ENCODE data around the gene TMEM242. TPM values are rescaled to one million over a fixed set of nuclear protein-coding genes. Genes with fewer than 3 reads are reported as not detected.

TMEM242 gene
- total and polyA plus RNA-seq, 2 of the 13 experiments (the other 11 are each of a cell fraction or from before 2014, with no cell fraction given): 5.6 to 11.1 TPM

- TF ChIP-seq XRCC5 (optimal IDR thresholded peaks at IDR 0.05; ENCODE audit: low read length): peak; percentile 69
- TF ChIP-seq GPN1 (CRISPR knock-in tag; IDR thresholded peaks at IDR 0.05; ENCODE audit: borderline replicate concordance): no peak
- no peak for TF ChIP-seq HNF4G (IDR thresholded peaks at IDR 0.05; ENCODE audit: borderline replicate concordance, low read depth, low read length)
- no peak for TF ChIP-seq HNF4G (CRISPR knock-in tag; IDR thresholded peaks at IDR 0.05; ENCODE audit: borderline replicate concordance, low read depth)
- no peak for TF ChIP-seq ZNF710 (CRISPR knock-in tag; IDR thresholded peaks at IDR 0.05; ENCODE audit: borderline replicate concordance)
- no peak for TF ChIP-seq TFAP4 (IDR thresholded peaks at IDR 0.05; ENCODE audit: borderline replicate concordance, low read depth)
- TF ChIP-seq ZNF263 (CRISPR knock-in tag; IDR thresholded peaks at IDR 0.05): no peak
- no peak for TF ChIP-seq ZNF354B (CRISPR knock-in tag; IDR thresholded peaks at IDR 0.05)
- no peak for TF ChIP-seq SALL2 (CRISPR knock-in tag; IDR thresholded peaks at IDR 0.05)
- no peak for TF ChIP-seq TFDP1 (CRISPR knock-in tag; IDR thresholded peaks at IDR 0.05; ENCODE audit: borderline replicate concordance)
- TF ChIP-seq MAF1 (CRISPR knock-in tag; IDR thresholded peaks at IDR 0.05; ENCODE audit: borderline replicate concordance): no peak
- no peak for TF ChIP-seq HNRNPUL1 (IDR thresholded peaks at IDR 0.05; ENCODE audit: low read depth, low read length)
- TF ChIP-seq ZZZ3 (CRISPR knock-in tag; IDR thresholded peaks at IDR 0.05; ENCODE audit: borderline replicate concordance): no peak
- TF ChIP-seq MAFF (IDR thresholded peaks at IDR 0.05; ENCODE audit: low read depth, low read length): no peak
- TF ChIP-seq RORA (CRISPR knock-in tag; IDR thresholded peaks at IDR 0.05): no peak
- TF ChIP-seq ZNF674 (CRISPR knock-in tag; IDR thresholded peaks at IDR 0.05; ENCODE audit: low read depth): no peak
- TF ChIP-seq ZNF724P (CRISPR knock-in tag; IDR thresholded peaks at IDR 0.05; ENCODE audit: borderline replicate concordance): no peak
- TF ChIP-seq JARID2 (CRISPR knock-in tag; IDR thresholded peaks at IDR 0.05; ENCODE audit: insufficient replicate concordance): no peak
- 0 out of 2 replicates have a peak, but pooled peaks have one; percentile 48 for TF ChIP-seq KLF12 (CRISPR knock-in tag; IDR thresholded peaks at IDR 0.05; ENCODE audit: borderline replicate concordance)
- no peak for TF ChIP-seq ZNF616 (CRISPR knock-in tag; IDR thresholded peaks at IDR 0.05; ENCODE audit: low read depth)
- TF ChIP-seq FOXP4 (CRISPR knock-in tag; IDR thresholded peaks at IDR 0.05): no peak
- TF ChIP-seq BCL6 (CRISPR knock-in tag; IDR thresholded peaks at IDR 0.05): no peak
- TF ChIP-seq GATAD1 (CRISPR knock-in tag; IDR thresholded peaks at IDR 0.05): 0 out of 2 replicates have a peak, but pooled peaks have one; percentile 12
- no peak for TF ChIP-seq ZKSCAN8 (CRISPR knock-in tag; IDR thresholded peaks at IDR 0.05; ENCODE audit: borderline replicate concordance)
- TF ChIP-seq HNRNPLL (IDR thresholded peaks at IDR 0.05; ENCODE audit: low read depth, low read length, poor library complexity, severe bottlenecking): no peak
These were observed 49.4 kb downstream of the TMEM242 start (continued) for GRCh38 chr6:157273756-157274470.
